H9 (cell line): ENCODE data around the gene N4BP2. TPM values are rescaled to one million over a fixed set of nuclear protein-coding genes. Genes with fewer than 3 reads are reported as not detected.

Experiments used
- DNase-seq: peaks from one replicate; pipeline ENCODE4 v3.0.0-alpha.2; 2017
- H2AFZ ChIP-seq: one replicate; pipeline ENCODE4 v1.6.1; 2013; ENCODE audit warnings: mild to moderate bottlenecking, low read length, control low read depth, moderate library complexity
- H2AK5ac ChIP-seq: 2 replicates; pipeline ENCODE4 v1.6.1; 2013; ENCODE audit warnings: low read length, control low read depth, mixed read lengths; ENCODE audit not compliant: insufficient read length
- H2BK120ac ChIP-seq: one replicate; pipeline ENCODE4 v1.6.1; 2013; ENCODE audit warnings: low read depth, mild to moderate bottlenecking, low read length, control low read depth, inconsistent platforms; ENCODE audit not compliant: poor library complexity, severe bottlenecking
- H2BK12ac ChIP-seq: 2 replicates; pipeline ENCODE4 v1.6.1; 2013; ENCODE audit warnings: low read length, control low read depth, mixed read lengths, low read depth; ENCODE audit not compliant: insufficient read length
- H2BK15ac ChIP-seq: 2 replicates; pipeline ENCODE4 v1.6.1; 2013; ENCODE audit warnings: low read depth, low read length, control low read depth
- H2BK20ac ChIP-seq: one replicate; pipeline ENCODE4 v1.6.1; 2013; ENCODE audit warnings: low read depth, mild to moderate bottlenecking, low read length, control low read depth, inconsistent platforms; ENCODE audit not compliant: poor library complexity, severe bottlenecking
- H2BK5ac ChIP-seq: 2 replicates; pipeline ENCODE4 v1.6.1; 2013; ENCODE audit warnings: low read length, control low read depth, mixed read lengths; ENCODE audit not compliant: insufficient read length
- H3K14ac ChIP-seq: 2 replicates; pipeline ENCODE4 v1.6.1; 2013; ENCODE audit warnings: low read length, control low read depth; ENCODE audit not compliant: insufficient read depth
- H3K18ac ChIP-seq: 2 replicates; pipeline ENCODE4 v1.6.1; 2013; ENCODE audit warnings: low read depth, mild to moderate bottlenecking, mixed read lengths, low read length, control low read depth; ENCODE audit not compliant: insufficient read length
- H3K23ac ChIP-seq: 2 replicates; pipeline ENCODE4 v1.6.1; 2013; ENCODE audit warnings: low read length, control low read depth, mixed read lengths, low read depth; ENCODE audit not compliant: insufficient read length
- H3K23me2 ChIP-seq: 2 replicates; pipeline ENCODE4 v1.6.1; 2013; ENCODE audit warnings: low read depth, mild to moderate bottlenecking, mixed read lengths, low read length, control low read depth; ENCODE audit not compliant: insufficient read length, poor library complexity, severe bottlenecking
- H3K27ac ChIP-seq: 2 replicates; pipeline ENCODE4 v1.5.1; 2013; ENCODE audit warnings: low read length, control low read depth, mixed read lengths, low read depth; ENCODE audit not compliant: insufficient read length
- H3K27me3 ChIP-seq: 2 replicates; pipeline ENCODE4 v1.6.1; 2013; ENCODE audit warnings: low read length, control low read depth, inconsistent platforms; ENCODE audit not compliant: insufficient read depth
- H3K4ac ChIP-seq: 2 replicates; pipeline ENCODE4 v1.6.1; 2013; ENCODE audit warnings: low read depth, mild to moderate bottlenecking, control low read depth, inconsistent platforms, low read length, moderate library complexity
- H3K4me1 ChIP-seq: 2 replicates; pipeline ENCODE4 v1.6.1; 2013; ENCODE audit warnings: low read length, control low read depth, inconsistent platforms; ENCODE audit not compliant: insufficient read depth
- H3K4me2 ChIP-seq: 2 replicates; pipeline ENCODE4 v1.6.1; 2013; ENCODE audit warnings: low read length, control low read depth, mixed read lengths; ENCODE audit not compliant: insufficient read length, insufficient read depth
- H3K56ac ChIP-seq: 2 replicates; pipeline ENCODE4 v1.6.1; 2013; ENCODE audit warnings: low read depth, mild to moderate bottlenecking, mixed read lengths, low read length, control low read depth; ENCODE audit not compliant: insufficient read length
- H3K79me1 ChIP-seq: 2 replicates; pipeline ENCODE4 v1.6.1; 2013; ENCODE audit warnings: low read depth, mild to moderate bottlenecking, moderate library complexity, low read length, control low read depth, inconsistent platforms; ENCODE audit not compliant: insufficient read depth, poor library complexity, severe bottlenecking
- H3K79me2 ChIP-seq: 2 replicates; pipeline ENCODE4 v1.6.1; 2013; ENCODE audit warnings: low read length, control low read depth, inconsistent platforms; ENCODE audit not compliant: insufficient read depth
- H3K9ac ChIP-seq: 2 replicates; pipeline ENCODE4 v1.6.1; 2013; ENCODE audit warnings: low read length, control low read depth, mixed read lengths; ENCODE audit not compliant: insufficient read length; ENCODE audit errors: extremely low read depth
- H3K9me3 ChIP-seq: one replicate; pipeline ENCODE4 v1.6.1; 2013; ENCODE audit warnings: low read depth, low read length, inconsistent platforms; ENCODE audit not compliant: control insufficient read depth
- H3T11ph ChIP-seq: one replicate; pipeline ENCODE4 v1.6.1; 2013; ENCODE audit warnings: mild to moderate bottlenecking, low read length, control low read depth, inconsistent platforms
- H4K20me1 ChIP-seq: one replicate; pipeline ENCODE4 v1.6.1; 2013; ENCODE audit not compliant: control insufficient read depth, insufficient read length, insufficient read depth
- H4K5ac ChIP-seq: 2 replicates; pipeline ENCODE4 v1.6.1; 2013; ENCODE audit warnings: low read depth, mild to moderate bottlenecking, mixed read lengths, low read length, control low read depth; ENCODE audit not compliant: insufficient read length
- H4K8ac ChIP-seq: replicated peaks from 2 replicates; pipeline ENCODE4 v1.6.1; 2013; ENCODE audit warnings: low read length, control low read depth, mixed read lengths, low read depth; ENCODE audit not compliant: insufficient read length
- H4K91ac ChIP-seq: 2 replicates; pipeline ENCODE4 v1.6.1; 2013; ENCODE audit warnings: low read depth, mild to moderate bottlenecking, moderate library complexity, mixed read lengths, low read length, control low read depth; ENCODE audit not compliant: insufficient read length
- H3K27ac Mint-ChIP-seq, 3 experiments: 2 replicates in 2 of 3; 3 replicates in 1 of 3; pipeline ENCODE4 v1.8.0; 2020 to 2021; ENCODE audit warnings: mixed read lengths in 3 of 3, mild to moderate bottlenecking in 1 of 3, moderate library complexity in 1 of 3
- H3K27me3 Mint-ChIP-seq: 2 replicates; pipeline ENCODE4 v1.8.0; 2021; ENCODE audit warnings: low read depth, mild to moderate bottlenecking, moderate library complexity, mixed read lengths
- H3K36me3 Mint-ChIP-seq, 3 experiments: 2 replicates in 2 of 3; 3 replicates in 1 of 3; pipeline ENCODE4 v1.8.0; 2020 to 2021; ENCODE audit warnings: low read depth in 3 of 3, mixed read lengths in 3 of 3; ENCODE audit not compliant: insufficient read depth in 1 of 3
- H3K4me1 Mint-ChIP-seq, 2 experiments: 2 replicates each; pipeline ENCODE4 v1.8.0; 2020; ENCODE audit warnings: mixed read lengths in 2 of 2
- H3K4me3 Mint-ChIP-seq, 2 experiments: 2 replicates in 1 of 2; 3 replicates in 1 of 2; pipeline ENCODE4 v1.8.0; 2020 to 2021; ENCODE audit warnings: mild to moderate bottlenecking in 2 of 2, mixed read lengths in 2 of 2, moderate library complexity in 1 of 2
- H3K9me3 Mint-ChIP-seq, 2 experiments: 2 replicates in 1 of 2; 3 replicates in 1 of 2; pipeline ENCODE4 v1.8.0; 2020; ENCODE audit warnings: mild to moderate bottlenecking in 2 of 2, mixed read lengths in 2 of 2, moderate library complexity in 1 of 2
- WGBS: extraction: QIAGEN DNeasy Blood & Tissue Kit; methylation state at CpG from one replicate; pipeline ENCODE4 v1.1.7; 2013; ENCODE audit warnings: missing lambda C conversion rate, low lambda C conversion rate, mixed read lengths; ENCODE audit not compliant: insufficient read length; ENCODE audit errors: extremely low coverage; 5-methylcytosine and 5-hydroxymethylcytosine counted together
- long read RNA-seq: library from polyadenylated mRNA; unstranded; transcript quantifications from one replicate; pipeline ENCODE4 v2.0.0, GENCODE V29; 2020
- total RNA-seq: library from RNA; stranded (reverse); gene quantifications from 2 replicates; pipeline ENCODE4 v1.2.1, GENCODE V29; 2021
- TF ChIP-seq, protein P1 (sequence below): fragments of 200-600 bp; sonication (generic); conservative IDR thresholded peaks from 3 replicates; pipeline ENCODE4 v1.8.0; 2021; ENCODE audit warnings: antibody characterized with exemption, mild to moderate bottlenecking

The N4BP2 gene
- total RNA-seq: 35.0 and 36.4 TPM in 2 replicates
- long read RNA-seq, partial matches to known transcripts: 103 of 248 reads
- long read RNA-seq, other reads (novel, unspliced or antisense): 145 of 248 reads

DNA sequence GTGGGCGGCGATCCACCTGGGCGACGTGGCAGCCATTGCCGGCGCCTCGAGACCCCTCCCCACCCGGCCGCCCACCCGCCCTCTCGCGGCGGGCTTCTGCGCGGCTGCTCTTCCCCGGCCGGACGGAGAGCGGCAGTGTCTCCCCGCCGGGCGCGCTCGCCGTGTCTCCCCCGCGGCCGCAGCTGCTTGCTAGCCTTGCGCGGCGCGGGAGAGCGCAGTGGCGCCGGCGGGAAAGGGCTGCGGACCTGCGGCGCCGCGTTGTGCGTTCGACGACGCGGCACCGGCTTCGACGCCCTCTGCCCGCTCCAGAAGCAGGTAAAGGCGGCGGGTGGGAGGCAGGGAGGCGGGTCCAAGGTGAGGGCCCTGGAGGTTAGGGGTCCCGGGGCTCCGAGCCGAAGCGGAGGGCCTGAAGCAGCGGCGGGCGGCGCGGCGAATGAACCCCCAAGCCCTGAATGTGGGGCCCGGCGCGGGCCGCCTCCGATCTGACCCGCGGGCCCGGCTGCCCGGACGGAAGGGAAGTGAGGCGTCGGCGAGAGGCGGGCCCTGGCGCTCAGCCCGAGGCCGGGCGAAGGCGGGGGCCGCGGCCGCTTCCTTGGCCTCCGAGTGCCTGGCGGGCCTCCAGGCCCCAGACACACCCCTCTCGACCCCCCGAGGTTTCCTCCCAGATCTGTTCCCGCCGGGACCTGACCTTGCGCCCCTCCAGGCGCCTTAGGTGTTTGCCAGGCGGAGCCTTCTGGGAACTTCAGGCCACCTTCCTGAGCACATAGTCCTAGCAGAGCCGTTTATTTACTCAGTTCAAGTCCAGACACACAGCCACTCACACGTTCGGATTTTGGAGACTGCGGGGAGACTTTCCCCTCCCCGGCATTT is at the start of gene N4BP2:
Gene N4BP2 (plus strand): TSS at position 135 of the 870 bp plus-strand sequence. CDS start 40,491 bp downstream, outside the sequence.
- Histone ChIP-seq H3T11ph (no peak within 1 kb of the TSS), H4K91ac (peak within 1 kb of the TSS; percentile 11), H3K56ac (no peak within 1 kb of the TSS), H2BK5ac (peak within 1 kb of the TSS; percentile 5), H2AFZ (peak within 1 kb of the TSS; percentile 5), H2AK5ac (no peak within 1 kb of the TSS), H3K9me3 (no peaks in the 10 kb centered on the region), H2BK120ac (peak within 1 kb of the TSS; percentile 91), H4K8ac (no peak within 1 kb of the TSS), H2BK15ac (no peak within 1 kb of the TSS), H4K20me1 (no peaks in the 10 kb centered on the region), H3K9ac (peak within 1 kb of the TSS; percentile 74), H3K79me1 (peaks cover 2% of the 10 kb centered on the region), H3K23me2 (peaks cover 17% of the 10 kb centered on the region), H3K23ac (no peak within 1 kb of the TSS), H3K18ac (peak within 1 kb of the TSS; percentile 96), H3K27me3 (no peaks in the 10 kb centered on the region), H3K4ac (peak within 1 kb of the TSS; percentile 24; the same call in 1 of the 2 replicates), H4K5ac (no peak within 1 kb of the TSS), H2BK20ac (no peak within 1 kb of the TSS), H3K14ac (peak within 1 kb of the TSS; percentile 88), H2BK12ac (no peak within 1 kb of the TSS), H3K4me2 (peak within 1 kb of the TSS; percentile 96), H3K27ac (peak within 1 kb of the TSS; percentile 84), H3K4me1 (no peaks in the 10 kb centered on the region), H3K79me2 (peaks cover 5% of the 10 kb centered on the region; the same call in 1 of the 2 replicates)
- no CpG with 5 or more reads among the region's 99 CpGs for WGBS
- Mint-ChIP-seq H3K27ac (peak within 1 kb of the TSS; percentile 98 to 100 (median 99)), H3K9me3 (no peaks in the 10 kb centered on the region; a peak in 1 of 5 replicates), H3K36me3 (peaks cover 6 to 14% (median 14%) of the 10 kb centered on the region in 3 experiments; a peak in 6 of 7 replicates), H3K4me3 (peak within 1 kb of the TSS; percentile 83 to 91), H3K27me3 (no peaks in the 10 kb centered on the region), H3K4me1 (peaks cover 24 to 35% of the 10 kb centered on the region in 2 experiments)
- peak; percentile 78 for DNase-seq
- TF ChIP-seq, protein P1, sequence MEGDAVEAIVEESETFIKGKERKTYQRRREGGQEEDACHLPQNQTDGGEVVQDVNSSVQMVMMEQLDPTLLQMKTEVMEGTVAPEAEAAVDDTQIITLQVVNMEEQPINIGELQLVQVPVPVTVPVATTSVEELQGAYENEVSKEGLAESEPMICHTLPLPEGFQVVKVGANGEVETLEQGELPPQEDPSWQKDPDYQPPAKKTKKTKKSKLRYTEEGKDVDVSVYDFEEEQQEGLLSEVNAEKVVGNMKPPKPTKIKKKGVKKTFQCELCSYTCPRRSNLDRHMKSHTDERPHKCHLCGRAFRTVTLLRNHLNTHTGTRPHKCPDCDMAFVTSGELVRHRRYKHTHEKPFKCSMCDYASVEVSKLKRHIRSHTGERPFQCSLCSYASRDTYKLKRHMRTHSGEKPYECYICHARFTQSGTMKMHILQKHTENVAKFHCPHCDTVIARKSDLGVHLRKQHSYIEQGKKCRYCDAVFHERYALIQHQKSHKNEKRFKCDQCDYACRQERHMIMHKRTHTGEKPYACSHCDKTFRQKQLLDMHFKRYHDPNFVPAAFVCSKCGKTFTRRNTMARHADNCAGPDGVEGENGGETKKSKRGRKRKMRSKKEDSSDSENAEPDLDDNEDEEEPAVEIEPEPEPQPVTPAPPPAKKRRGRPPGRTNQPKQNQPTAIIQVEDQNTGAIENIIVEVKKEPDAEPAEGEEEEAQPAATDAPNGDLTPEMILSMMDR: peak; percentile 64
